GM19351 (cell line): Measurements from ENCODE around the gene SH2B3.
"Not testable (repeated sequence)": the region's sequence is repeated elsewhere in the genome, so short reads cannot be mapped to it uniquely, and the experiment has no call there.

ENCODE experiments used
- ATAC-seq: cut with Tn5 transposase; IDR thresholded peaks from one replicate; pipeline ENCODE4 v1.9.1; 2021; ENCODE audit warnings: mild to moderate bottlenecking, moderate library complexity; ENCODE audit not compliant: unreplicated experiment

The SH2B3 gene

GRCh38 chr12:111405859-111406473, at the start of gene SH2B3:
SH2B3 (plus strand) TSS chr12:111405923; CDS start chr12:111418146, 12,223 bp downstream.
- ATAC-seq = no peak

GRCh38 chr12:111359231-111359913, 46.4 kb upstream of the SH2B3 start:
- ATAC-seq = no peak

- ATAC-seq = no peak
Observed at GRCh38 chr12:111359914-111360276, 45.8 kb upstream of the SH2B3 start.

- ATAC-seq = no peak
Observed at GRCh38 chr12:111360325-111360930, 45.3 kb upstream of the SH2B3 start.

- no peak for ATAC-seq
Observed at GRCh38 chr12:111361073-111361716, 44.5 kb upstream of the SH2B3 start.

GRCh38 chr12:111361717-111362576, 43.8 kb upstream of the SH2B3 start:
- ATAC-seq = no peak

GRCh38 chr12:111362687-111363475, 42.8 kb upstream of the SH2B3 start:
- ATAC-seq = no peak

- no peak for ATAC-seq
Observed at GRCh38 chr12:111363578-111363977, 42.1 kb upstream of the SH2B3 start.

- no peak for ATAC-seq
Observed at GRCh38 chr12:111366075-111366474, 39.6 kb upstream of the SH2B3 start.

- ATAC-seq = no peak
Observed at GRCh38 chr12:111366583-111366982, 39.1 kb upstream of the SH2B3 start.

GRCh38 chr12:111367661-111368221, 38.0 kb upstream of the SH2B3 start:
- ATAC-seq = no peak

GRCh38 chr12:111368291-111368787, 37.4 kb upstream of the SH2B3 start:
- peak; percentile 11 for ATAC-seq

- ATAC-seq = peak; percentile 93
Observed at GRCh38 chr12:111368788-111369495, 36.8 kb upstream of the SH2B3 start, which contains the start of gene PHETA1. PHETA1 (minus strand) TSS chr12:111369095; CDS start chr12:111363427, 5,668 bp downstream.

- ATAC-seq = no peak
Observed at GRCh38 chr12:111369496-111370220, 36.1 kb upstream of the SH2B3 start.

- not testable (repeated sequence) for ATAC-seq
Observed at GRCh38 chr12:111373231-111373630, 32.5 kb upstream of the SH2B3 start.

GRCh38 chr12:111377440-111377839, 28.3 kb upstream of the SH2B3 start:
- no peak for ATAC-seq

GRCh38 chr12:111379942-111380554, 25.7 kb upstream of the SH2B3 start:
- ATAC-seq = no peak

GRCh38 chr12:111384596-111384995, 21.1 kb upstream of the SH2B3 start:
- no peak for ATAC-seq
